Activated CD8-positive, alpha-beta memory T cell treated with anti-CD3 and anti-CD28 coated beads, Interleukin-2, amount 10 ng/mL, durations not matched to agents 7 days and 5 days (primary cell): ENCODE results near the gene CTRL. TPM values are rescaled to one million over a fixed set of nuclear protein-coding genes. Genes with fewer than 3 reads are reported as not detected.
A peak's percentile ranks its signal among the peaks of the same experiment; 100 is the strongest.

Source experiments
- ATAC-seq: fragments of 150-1000 bp; cut with Tn5 transposase; one replicate; pipeline ENCODE4 v1.10.0; 2021; ENCODE audit warnings: moderate library complexity
- CTCF ChIA-PET: fragments of 350-600 bp; sonication (Branson Sonifier 250); formaldehyde crosslinking; loops from one replicate; lab custom pipeline; 2021; ENCODE audit warnings: antibody characterized with exemption; lab: Charles Lee
- DNase-seq: peaks from one replicate; pipeline ENCODE4 v3.0.0-alpha.2; 2020
- H3K27ac Mint-ChIP-seq: one replicate; pipeline ENCODE4 v1.8.0; 2021; ENCODE audit warnings: mild to moderate bottlenecking, mixed read lengths
- H3K27me3 Mint-ChIP-seq: one replicate; pipeline ENCODE4 v1.8.0; 2021; ENCODE audit warnings: mixed read lengths
- H3K36me3 Mint-ChIP-seq: one replicate; pipeline ENCODE4 v1.8.0; 2021; ENCODE audit warnings: mild to moderate bottlenecking, mixed read lengths
- H3K4me1 Mint-ChIP-seq: one replicate; pipeline ENCODE4 v1.8.0; 2021; ENCODE audit warnings: mixed read lengths
- H3K4me3 Mint-ChIP-seq: one replicate; pipeline ENCODE4 v1.8.0; 2021; ENCODE audit warnings: mild to moderate bottlenecking, moderate library complexity, mixed read lengths
- H3K9me3 Mint-ChIP-seq: one replicate; pipeline ENCODE4 v1.8.0; 2022; ENCODE audit warnings: low read depth, mixed read lengths
- total RNA-seq, 2 experiments: library from RNA; stranded (reverse); gene quantifications; one replicate each; pipeline ENCODE4 v1.2.3, GENCODE V29; 2021

CTRL gene
- total RNA-seq, 2 experiments from 2014 or later = 5.0 to 6.7 TPM

DNA sequence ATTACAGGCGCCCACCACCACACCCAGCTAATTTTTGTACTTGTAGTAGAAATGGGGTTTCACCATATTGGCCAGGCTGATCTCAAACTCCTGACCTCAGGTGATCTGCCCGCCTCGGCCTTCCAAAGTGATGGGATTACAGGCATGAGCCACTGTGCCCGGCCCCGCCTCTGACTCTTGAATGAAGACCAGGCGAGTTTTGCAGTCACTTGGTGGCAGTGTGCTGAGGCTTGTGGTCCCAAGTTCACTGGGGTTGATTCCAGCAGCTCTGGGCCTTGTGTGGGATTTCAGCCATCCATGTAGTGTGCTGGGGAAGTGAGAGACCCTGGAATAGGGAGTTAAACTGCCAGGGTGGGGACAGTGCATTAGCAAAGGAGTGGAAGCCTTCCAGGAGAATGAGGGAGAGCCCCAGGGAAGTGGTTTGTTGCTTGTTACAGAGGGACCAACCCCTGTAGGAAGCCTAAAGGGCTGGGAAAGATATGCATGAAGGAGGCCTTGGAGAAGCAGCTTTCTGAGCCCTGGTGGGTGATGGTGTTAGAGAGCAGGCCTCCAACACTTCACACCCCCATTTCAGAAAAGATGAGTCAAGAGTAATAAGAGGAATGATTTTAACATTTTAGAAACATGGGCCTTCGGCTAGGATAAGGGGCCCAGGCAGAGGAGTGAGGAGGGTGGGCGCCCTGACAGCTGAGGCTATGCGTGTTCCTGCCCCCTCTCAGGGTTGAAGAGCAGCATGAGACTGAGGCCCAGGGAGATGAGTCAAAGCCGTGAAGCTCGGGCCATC is 24.1 kb downstream of the CTRL start:
- CTCF ChIA-PET = interaction anchor here (1.7 kb wide), 1 partner anchor 24 kb away, joined by 7 read pairs; no protein-coding TSS in a partner anchor
- ATAC-seq = no peak

GRCh38 chr16:67902831-67903230 is 28.8 kb downstream of the CTRL start:
- ATAC-seq (no peak), DNase-seq (no peak)
- Mint-ChIP-seq H3K36me3 (no peaks in the 10 kb centered on the region), H3K27me3 (no peaks in the 10 kb centered on the region), H3K4me1 (no peaks in the 10 kb centered on the region), H3K27ac (no peak overlapping the region), H3K4me3 (no peak overlapping the region), H3K9me3 (no peaks in the 10 kb centered on the region)
- CTCF ChIA-PET = interaction anchor here (0.6 to 1.9 kb wide), 2 partner anchors 84 to 86 kb away, joined by 4 to 7 read pairs; no protein-coding TSS in a partner anchor

More for the DNA sequence above, 24.1 kb downstream of the CTRL start:
- peaks cover 4% of the 10 kb centered on the region for H3K36me3 Mint-ChIP-seq
- no peaks in the 10 kb centered on the region for H3K27me3 Mint-ChIP-seq
- peaks cover 17% of the 10 kb centered on the region for H3K4me1 Mint-ChIP-seq
- H3K9me3 Mint-ChIP-seq = no peaks in the 10 kb centered on the region
- DNase-seq = no peak
- no peak overlapping the region for H3K4me3 Mint-ChIP-seq
- peak overlapping the region; percentile 0 for H3K27ac Mint-ChIP-seq

GRCh38 chr16:67901734-67902133 is 29.9 kb downstream of the CTRL start:
- no peak overlapping the region for H3K27ac Mint-ChIP-seq
- DNase-seq = no peak

GRCh38 chr16:67897231-67897630 is 34.4 kb downstream of the CTRL start:
- Mint-ChIP-seq H3K27ac (no peak overlapping the region), H3K4me1 (peaks cover 22% of the 10 kb centered on the region), H3K27me3 (no peaks in the 10 kb centered on the region), H3K36me3 (peaks cover 2% of the 10 kb centered on the region), H3K4me3 (no peak overlapping the region), H3K9me3 (no peaks in the 10 kb centered on the region)
- DNase-seq (no peak), ATAC-seq (no peak)
- CTCF ChIA-PET = interaction anchor here (1.2 to 2.1 kb wide), 4 partner anchors 13 to 144 kb away, joined by 3 to 7 read pairs (median 5); partner anchors contain the start of gene NRN1L

More at GRCh38 chr16:67901734-67902133, 29.9 kb downstream of the CTRL start:
- no peak for ATAC-seq
- Mint-ChIP-seq H3K4me1 (no peaks in the 10 kb centered on the region), H3K36me3 (no peaks in the 10 kb centered on the region), H3K9me3 (no peaks in the 10 kb centered on the region), H3K27me3 (no peaks in the 10 kb centered on the region), H3K4me3 (no peak overlapping the region)
- CTCF ChIA-PET = interaction anchor here (1.6 to 1.7 kb wide), 2 partner anchors 18 to 85 kb away, joined by 4 to 6 read pairs; no protein-coding TSS in a partner anchor

GRCh38 chr16:67893743-67894399 is 37.8 kb downstream of the CTRL start:
- DNase-seq = peak; percentile 54

GRCh38 chr16:67892899-67893742 is 38.5 kb downstream of the CTRL start, which contains the start of gene PSKH1:
PSKH1 (plus strand) TSS chr16:67893254; CDS start chr16:67908750, 15,496 bp downstream.
- H3K36me3 Mint-ChIP-seq = peaks cover 2% of the 10 kb centered on the region
- H3K9me3 Mint-ChIP-seq = no peaks in the 10 kb centered on the region
- CTCF ChIA-PET = interaction anchor here (0.8 to 3.5 kb wide), 10 partner anchors 9 to 147 kb away, joined by 3 to 18 read pairs (median 3); partner anchors contain the start of genes DDX28 and DUS2

More at GRCh38 chr16:67893743-67894399, 37.8 kb downstream of the CTRL start:
- H3K27ac Mint-ChIP-seq = peak overlapping the region; percentile 94
- peak overlapping the region; percentile 95 for H3K4me3 Mint-ChIP-seq
- no peaks in the 10 kb centered on the region for H3K9me3 Mint-ChIP-seq
- H3K4me1 Mint-ChIP-seq = peaks cover 22% of the 10 kb centered on the region
- peaks cover 2% of the 10 kb centered on the region for H3K36me3 Mint-ChIP-seq
- CTCF ChIA-PET = interaction anchor here (0.8 to 3.5 kb wide), 6 partner anchors 10 to 77 kb away, joined by 3 to 18 read pairs (median 4); no protein-coding TSS in a partner anchor
- H3K27me3 Mint-ChIP-seq = no peaks in the 10 kb centered on the region
- ATAC-seq = no peak

DNA sequence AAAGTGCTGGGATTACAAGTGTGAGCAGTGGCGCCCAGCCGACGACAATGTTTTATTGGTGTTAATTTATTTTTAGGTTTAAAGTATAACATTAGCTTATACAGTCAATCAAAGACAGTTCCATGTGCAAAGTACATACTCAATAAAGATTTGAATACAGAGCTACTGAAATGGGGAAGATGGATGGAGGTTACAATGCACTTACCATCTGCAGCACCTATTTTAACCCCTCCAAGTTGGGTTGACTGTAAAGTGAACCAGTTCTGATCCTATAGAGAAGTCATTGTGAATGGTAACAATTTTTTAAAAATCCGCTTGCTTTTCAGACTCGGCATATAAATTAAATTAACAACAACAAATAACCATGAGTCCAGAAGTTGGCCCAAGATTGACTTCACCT is 39.3 kb downstream of the CTRL start:
- Mint-ChIP-seq H3K36me3 (peaks cover 2% of the 10 kb centered on the region), H3K4me3 (peak overlapping the region; percentile 95), H3K9me3 (no peaks in the 10 kb centered on the region), H3K4me1 (peaks cover 22% of the 10 kb centered on the region), H3K27ac (peak overlapping the region; percentile 84), H3K27me3 (no peaks in the 10 kb centered on the region)
- ATAC-seq (no peak), DNase-seq (no peak)
- CTCF ChIA-PET = interaction anchor here (0.9 to 3.5 kb wide), 8 partner anchors 9 to 148 kb away, joined by 3 to 18 read pairs (median 3); partner anchors contain the start of genes DDX28 and DUS2

More at GRCh38 chr16:67892899-67893742, 38.5 kb downstream of the CTRL start, which contains the start of gene PSKH1:
- peaks cover 22% of the 10 kb centered on the region for H3K4me1 Mint-ChIP-seq
- ATAC-seq (peak; percentile 99), DNase-seq (peak; percentile 98)
- peak within 1 kb of the TSS; percentile 94 for H3K27ac Mint-ChIP-seq
- H3K4me3 Mint-ChIP-seq = peak within 1 kb of the TSS; percentile 95
- no peaks in the 10 kb centered on the region for H3K27me3 Mint-ChIP-seq

GRCh38 chr16:67888331-67888730 is 43.3 kb downstream of the CTRL start:
- Mint-ChIP-seq H3K4me3 (no peak overlapping the region), H3K4me1 (peaks cover 7% of the 10 kb centered on the region), H3K27me3 (no peaks in the 10 kb centered on the region), H3K9me3 (no peaks in the 10 kb centered on the region), H3K36me3 (peaks cover 9% of the 10 kb centered on the region), H3K27ac (no peak overlapping the region)
- CTCF ChIA-PET = interaction anchor here (1.0 to 2.2 kb wide), 3 partner anchors 8 to 367 kb away, joined by 3 to 15 read pairs (median 3); no protein-coding TSS in a partner anchor
- DNase-seq = no peak
- ATAC-seq = no peak

DNA sequence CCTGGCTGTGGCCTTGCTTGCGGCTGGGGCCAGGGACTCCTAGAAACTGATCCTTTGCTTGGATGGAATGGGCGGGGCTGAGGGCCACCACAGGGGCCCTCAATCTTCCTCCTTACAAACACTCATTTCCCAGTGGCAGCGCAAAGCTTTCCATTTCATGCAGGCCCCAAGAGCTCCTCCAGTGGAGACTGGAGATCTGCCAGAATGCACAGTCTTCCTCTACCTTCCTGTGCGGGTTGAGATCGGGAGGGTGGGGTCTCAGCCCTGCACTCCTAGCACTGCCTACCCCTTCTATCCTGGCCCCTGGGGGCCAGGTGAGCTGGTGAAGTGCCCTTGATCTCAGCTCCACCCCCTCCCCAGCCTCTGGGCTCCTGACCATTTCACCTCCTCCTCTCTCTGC is 45.3 kb downstream of the CTRL start:
- Mint-ChIP-seq H3K27ac (no peak overlapping the region), H3K27me3 (no peaks in the 10 kb centered on the region), H3K4me3 (no peak overlapping the region), H3K4me1 (no peaks in the 10 kb centered on the region), H3K9me3 (no peaks in the 10 kb centered on the region), H3K36me3 (peaks cover 13% of the 10 kb centered on the region)
- no peak for ATAC-seq
- no peak for DNase-seq
- CTCF ChIA-PET = interaction anchor here (0.8 to 1.7 kb wide), 11 partner anchors 23 to 365 kb away, joined by 3 to 5 read pairs (median 3); partner anchors contain the start of gene PSMB10

- Mint-ChIP-seq H3K36me3 (peaks cover 13% of the 10 kb centered on the region), H3K27me3 (no peaks in the 10 kb centered on the region), H3K27ac (no peak overlapping the region), H3K9me3 (no peaks in the 10 kb centered on the region), H3K4me1 (no peaks in the 10 kb centered on the region), H3K4me3 (no peak overlapping the region)
- CTCF ChIA-PET = interaction anchor here (0.6 to 1.5 kb wide), 11 partner anchors 22 to 392 kb away, joined by 3 to 5 read pairs (median 3); partner anchors contain the start of gene PSMB10
- DNase-seq (no peak), ATAC-seq (no peak)
Observed at GRCh38 chr16:67885976-67886375, 45.7 kb downstream of the CTRL start.

DNA sequence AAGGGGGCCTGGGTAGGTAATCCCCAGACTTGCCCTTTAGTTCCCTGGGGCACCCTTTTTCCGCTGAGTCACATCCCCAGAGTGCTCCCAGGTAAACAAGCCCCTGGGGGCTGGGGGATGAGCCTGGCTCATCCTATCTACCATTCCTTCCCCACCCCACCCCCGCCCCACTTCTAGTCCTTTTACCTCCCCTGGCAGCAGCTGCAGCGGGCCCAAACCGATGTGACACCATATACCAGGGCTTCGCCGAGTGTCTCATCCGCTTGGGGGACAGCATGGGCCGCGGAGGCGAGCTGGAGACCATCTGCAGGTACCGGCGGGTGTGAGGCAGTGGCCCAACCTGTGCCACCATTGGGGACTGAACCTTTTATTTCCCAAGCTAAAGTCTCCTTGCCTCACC is 46.1 kb downstream of the CTRL start:
- CTCF ChIA-PET = interaction anchor here (0.6 to 1.5 kb wide), 9 partner anchors 22 to 392 kb away, joined by 3 to 5 read pairs (median 3); partner anchors contain the start of gene PSMB10
- no peak overlapping the region for H3K4me3 Mint-ChIP-seq
- no peaks in the 10 kb centered on the region for H3K4me1 Mint-ChIP-seq
- H3K36me3 Mint-ChIP-seq = peaks cover 13% of the 10 kb centered on the region
- no peaks in the 10 kb centered on the region for H3K9me3 Mint-ChIP-seq
- no peak overlapping the region for H3K27ac Mint-ChIP-seq
- no peaks in the 10 kb centered on the region for H3K27me3 Mint-ChIP-seq
- ATAC-seq (no peak), DNase-seq (no peak)

DNA sequence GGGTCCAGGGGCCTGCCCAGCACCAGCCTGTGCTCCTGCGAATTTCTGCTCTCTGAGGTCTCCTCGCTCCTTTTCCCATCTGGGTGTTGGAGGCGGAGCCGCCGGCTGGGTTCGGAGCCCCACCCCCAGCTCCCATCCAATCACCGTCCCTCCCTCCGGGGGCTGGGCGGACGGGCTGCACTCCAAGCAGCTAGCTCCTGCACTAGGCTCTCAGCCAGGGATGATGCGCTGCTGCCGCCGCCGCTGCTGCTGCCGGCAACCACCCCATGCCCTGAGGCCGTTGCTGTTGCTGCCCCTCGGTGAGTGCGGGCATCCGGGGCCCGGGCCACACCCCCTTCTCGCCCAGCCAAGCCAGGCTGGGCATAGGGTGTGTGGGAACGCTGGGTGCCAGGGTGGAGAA is 47.0 kb downstream of the CTRL start, which contains the start of gene NRN1L:
Gene NRN1L (plus strand): TSS at position 202 of the 400 bp plus-strand sequence. CDS start 19 bp downstream, at position 221.
- CTCF ChIA-PET = interaction anchor here (1.3 to 3.5 kb wide), 17 partner anchors 8 to 167 kb away, joined by 4 to 28 read pairs (median 12); partner anchors contain the start of genes CTRL, EDC4, PSKH1 and PSMB10

More for the DNA sequence above, 47.0 kb downstream of the CTRL start, which contains the start of gene NRN1L:
- Mint-ChIP-seq H3K4me1 (no peaks in the 10 kb centered on the region), H3K27ac (peak within 1 kb of the TSS; percentile 46), H3K27me3 (no peaks in the 10 kb centered on the region), H3K36me3 (peaks cover 18% of the 10 kb centered on the region), H3K4me3 (no peak within 1 kb of the TSS), H3K9me3 (no peaks in the 10 kb centered on the region)
- DNase-seq (no peak), ATAC-seq (no peak)
